ENCODE results near the gene EMX1. TPM values are rescaled to one million over a fixed set of nuclear protein-coding genes. Genes with fewer than 3 reads are reported as not detected.

Gene EMX1
- total RNA-seq, 4 donors from 2014 or later, result 0.21 TPM; not detected in 3

DNA sequence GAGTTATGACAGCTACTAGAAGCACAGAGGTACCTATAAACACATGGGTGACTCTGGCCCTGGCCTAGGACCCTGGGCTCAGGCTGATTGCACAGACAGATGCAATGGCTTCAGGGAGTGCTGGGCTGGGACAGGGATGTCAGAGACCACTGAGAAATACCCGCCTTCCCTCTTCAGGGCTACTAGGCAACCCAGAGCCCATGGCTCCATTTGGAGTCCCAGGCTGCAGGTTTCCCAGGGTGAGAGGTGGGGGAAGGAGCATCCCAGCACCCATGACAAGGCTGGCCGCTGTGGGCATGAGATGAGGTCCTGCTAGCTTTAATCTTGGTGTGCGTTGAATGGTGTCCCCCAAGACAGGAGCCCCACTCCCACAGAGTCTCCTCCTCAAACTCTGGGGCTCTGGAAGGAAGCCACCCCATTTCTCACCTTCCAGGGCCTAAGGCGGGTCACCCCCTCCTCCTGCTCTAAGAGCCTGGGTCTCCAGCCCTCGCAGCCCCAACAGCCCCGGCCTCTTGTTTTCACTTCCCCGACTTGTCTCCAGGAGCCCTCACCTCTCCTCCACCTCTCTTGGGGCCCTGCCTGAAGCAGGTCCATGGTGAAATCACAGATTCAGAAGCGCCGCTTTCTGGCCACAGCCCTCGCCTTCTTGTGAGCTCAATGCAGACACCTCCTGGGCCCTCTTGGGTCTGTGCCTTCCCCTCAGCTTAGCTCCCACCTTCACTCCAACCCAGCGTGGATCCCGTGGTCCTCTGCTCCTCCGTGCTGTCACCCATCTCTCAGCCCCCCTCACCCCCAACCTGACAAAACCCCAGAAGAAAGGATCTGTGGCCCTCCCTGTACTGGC, 41.4 kb downstream of the EMX1 start:
- no peaks in the 10 kb centered on the region for H3K9me3 ChIP-seq
- intact Hi-C loops (cut with DNase I; ENCODE audit: low total_unique reads), result no loop called here
- DNase-seq, result no peak

DNA sequence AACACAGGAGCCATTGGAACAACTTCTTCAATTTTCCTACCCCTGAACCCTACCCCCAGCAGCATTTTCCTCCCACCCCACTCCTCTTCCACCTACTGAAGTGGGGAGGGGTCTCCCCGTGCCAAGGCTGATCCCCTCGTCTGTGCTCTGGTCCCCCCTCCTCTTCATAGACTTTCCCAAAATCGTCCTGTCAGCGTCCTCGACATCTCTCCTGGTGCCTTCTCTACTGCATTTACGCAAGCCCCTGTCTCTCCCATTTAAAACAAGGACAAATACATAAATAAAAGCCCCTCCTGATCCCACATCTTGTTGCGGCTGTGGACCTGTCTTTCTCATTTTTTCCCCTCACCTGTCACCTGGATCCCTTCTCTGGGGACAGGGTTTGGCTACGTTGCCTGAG, 42.2 kb downstream of the EMX1 start:
- no peak overlapping the region for H3K4me3 ChIP-seq
- no peaks in the 10 kb centered on the region for H3K27me3 ChIP-seq
- intact Hi-C loops (cut with DNase I; ENCODE audit: low total_unique reads), result no loop called here
- no peaks in the 10 kb centered on the region for H3K9me3 ChIP-seq
- no peaks in the 10 kb centered on the region for H3K4me1 ChIP-seq
- no peak for TF ChIP-seq POLR2A (IDR thresholded peaks at IDR 0.05)
- TF ChIP-seq, protein P1, sequence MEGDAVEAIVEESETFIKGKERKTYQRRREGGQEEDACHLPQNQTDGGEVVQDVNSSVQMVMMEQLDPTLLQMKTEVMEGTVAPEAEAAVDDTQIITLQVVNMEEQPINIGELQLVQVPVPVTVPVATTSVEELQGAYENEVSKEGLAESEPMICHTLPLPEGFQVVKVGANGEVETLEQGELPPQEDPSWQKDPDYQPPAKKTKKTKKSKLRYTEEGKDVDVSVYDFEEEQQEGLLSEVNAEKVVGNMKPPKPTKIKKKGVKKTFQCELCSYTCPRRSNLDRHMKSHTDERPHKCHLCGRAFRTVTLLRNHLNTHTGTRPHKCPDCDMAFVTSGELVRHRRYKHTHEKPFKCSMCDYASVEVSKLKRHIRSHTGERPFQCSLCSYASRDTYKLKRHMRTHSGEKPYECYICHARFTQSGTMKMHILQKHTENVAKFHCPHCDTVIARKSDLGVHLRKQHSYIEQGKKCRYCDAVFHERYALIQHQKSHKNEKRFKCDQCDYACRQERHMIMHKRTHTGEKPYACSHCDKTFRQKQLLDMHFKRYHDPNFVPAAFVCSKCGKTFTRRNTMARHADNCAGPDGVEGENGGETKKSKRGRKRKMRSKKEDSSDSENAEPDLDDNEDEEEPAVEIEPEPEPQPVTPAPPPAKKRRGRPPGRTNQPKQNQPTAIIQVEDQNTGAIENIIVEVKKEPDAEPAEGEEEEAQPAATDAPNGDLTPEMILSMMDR (IDR thresholded peaks at IDR 0.05), result no peak
- H3K36me3 ChIP-seq, result no peaks in the 10 kb centered on the region
- no peak overlapping the region for H3K27ac ChIP-seq
- no peak for DNase-seq

More for the DNA sequence above, 41.4 kb downstream of the EMX1 start:
- TF ChIP-seq, protein P1 (IDR thresholded peaks at IDR 0.05), result no peak
- no peak for TF ChIP-seq POLR2A (IDR thresholded peaks at IDR 0.05)
- Histone ChIP-seq H3K4me3 (no peak overlapping the region), H3K27me3 (no peaks in the 10 kb centered on the region), H3K27ac (no peak overlapping the region), H3K4me1 (no peaks in the 10 kb centered on the region), H3K36me3 (no peaks in the 10 kb centered on the region)

DNA sequence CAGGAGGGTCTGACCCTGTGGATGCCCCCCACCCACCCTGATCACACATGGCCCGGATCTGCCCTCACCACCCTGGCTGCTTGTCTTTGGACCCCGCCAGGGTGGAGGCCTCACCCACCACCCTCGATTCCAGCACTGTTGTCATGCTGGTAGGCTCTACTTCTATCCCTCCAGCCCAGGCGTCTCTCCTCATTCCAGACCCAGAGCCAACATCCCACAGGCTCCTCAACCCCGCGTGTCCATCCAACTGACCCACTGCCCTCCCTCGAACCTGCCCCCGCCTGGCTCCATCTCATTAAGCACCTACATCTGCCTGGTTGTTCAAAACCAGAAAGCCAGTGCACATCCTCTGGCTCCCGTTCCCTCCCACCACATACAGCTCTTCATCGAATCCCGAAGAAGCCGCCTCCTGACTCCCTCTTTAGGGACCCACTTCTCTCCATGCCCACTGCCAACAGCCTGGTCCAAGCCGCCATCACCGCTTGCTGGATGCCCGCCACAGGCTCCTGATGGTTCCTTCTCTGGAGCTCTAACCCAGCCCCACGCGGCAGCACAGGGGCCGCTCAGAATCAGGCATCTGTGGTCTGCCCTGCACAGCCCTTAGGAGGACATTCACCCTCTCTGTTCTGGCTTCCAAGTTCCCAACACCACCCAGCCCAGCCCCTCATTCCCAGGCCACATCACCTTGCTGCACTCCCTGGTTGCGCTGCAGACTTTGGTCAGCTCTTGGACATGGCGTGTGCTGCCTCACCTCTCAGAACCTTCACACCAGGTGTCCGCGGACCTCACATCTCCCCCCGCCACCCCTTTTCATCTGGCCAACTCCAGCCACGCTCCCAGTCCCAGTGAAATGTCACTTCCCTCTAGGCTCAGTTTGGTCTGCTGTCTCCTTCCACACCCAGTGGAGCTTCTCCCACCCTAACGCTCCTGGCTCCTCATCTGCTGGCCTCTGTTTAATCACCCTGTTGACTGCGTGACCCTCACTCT, 43.0 kb downstream of the EMX1 start:
- H3K36me3 ChIP-seq, result no peaks in the 10 kb centered on the region
- DNase-seq, result no peak
- no peak overlapping the region for H3K4me3 ChIP-seq
- H3K4me1 ChIP-seq, result no peaks in the 10 kb centered on the region
- no peaks in the 10 kb centered on the region for H3K27me3 ChIP-seq
- intact Hi-C loops (cut with DNase I; ENCODE audit: low total_unique reads), result no loop called here
- no peaks in the 10 kb centered on the region for H3K9me3 ChIP-seq
- no peak overlapping the region for H3K27ac ChIP-seq
- TF ChIP-seq, protein P1 (IDR thresholded peaks at IDR 0.05), result no peak
- TF ChIP-seq POLR2A (IDR thresholded peaks at IDR 0.05), result no peak

DNA sequence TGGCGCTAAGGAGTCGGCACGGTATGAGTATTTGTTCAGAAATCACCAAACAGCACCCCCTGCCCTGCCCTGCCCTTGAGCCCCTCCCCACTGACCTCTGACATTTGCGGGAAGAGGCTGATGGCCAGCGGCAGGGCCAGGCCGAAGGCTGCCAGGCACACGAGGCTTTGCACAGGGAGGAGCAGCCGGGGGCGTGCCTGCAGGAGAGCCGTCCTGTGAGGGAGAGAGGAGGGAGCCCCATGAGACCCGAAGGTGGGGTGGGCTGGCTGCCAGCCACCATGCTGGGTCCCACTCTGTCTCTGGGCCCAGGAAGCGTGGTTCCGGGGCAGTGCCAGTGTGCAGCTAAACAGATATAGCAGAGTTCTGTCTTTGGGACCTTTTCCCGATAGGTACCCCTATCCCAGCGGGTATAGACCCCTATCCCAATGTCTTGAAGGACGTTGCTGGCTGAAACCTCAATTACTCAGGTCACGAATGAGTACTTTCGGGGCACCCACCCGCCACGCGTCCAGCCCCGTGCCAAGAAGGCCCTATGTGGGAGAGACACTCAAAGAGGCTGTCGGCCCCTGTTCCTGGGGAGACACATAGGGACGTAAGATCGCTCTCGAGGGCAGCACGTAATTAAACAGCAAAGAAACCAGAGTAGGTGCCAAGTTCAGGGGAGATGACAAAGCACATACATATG, 43.9 kb downstream of the EMX1 start:
- H3K9me3 ChIP-seq, result no peaks in the 10 kb centered on the region
- H3K36me3 ChIP-seq, result no peaks in the 10 kb centered on the region
- DNase-seq, result no peak
- H3K27ac ChIP-seq, result no peak overlapping the region
- no peaks in the 10 kb centered on the region for H3K27me3 ChIP-seq
- TF ChIP-seq, protein P1 (IDR thresholded peaks at IDR 0.05), result no peak
- TF ChIP-seq POLR2A (IDR thresholded peaks at IDR 0.05), result no peak
- H3K4me3 ChIP-seq, result no peak overlapping the region
- H3K4me1 ChIP-seq, result no peaks in the 10 kb centered on the region
- intact Hi-C loops (cut with DNase I; ENCODE audit: low total_unique reads), result no loop called here
